Activated CD4-positive, alpha-beta T cell treated with anti-CD3 and anti-CD28 coated beads for 1 hour (primary cell): ENCODE measurements around the gene ANKMY2.

Experiments
- DNase-seq: peaks from one replicate; pipeline ENCODE4 v3.0.0-alpha.2; 2020

Gene ANKMY2

DNA sequence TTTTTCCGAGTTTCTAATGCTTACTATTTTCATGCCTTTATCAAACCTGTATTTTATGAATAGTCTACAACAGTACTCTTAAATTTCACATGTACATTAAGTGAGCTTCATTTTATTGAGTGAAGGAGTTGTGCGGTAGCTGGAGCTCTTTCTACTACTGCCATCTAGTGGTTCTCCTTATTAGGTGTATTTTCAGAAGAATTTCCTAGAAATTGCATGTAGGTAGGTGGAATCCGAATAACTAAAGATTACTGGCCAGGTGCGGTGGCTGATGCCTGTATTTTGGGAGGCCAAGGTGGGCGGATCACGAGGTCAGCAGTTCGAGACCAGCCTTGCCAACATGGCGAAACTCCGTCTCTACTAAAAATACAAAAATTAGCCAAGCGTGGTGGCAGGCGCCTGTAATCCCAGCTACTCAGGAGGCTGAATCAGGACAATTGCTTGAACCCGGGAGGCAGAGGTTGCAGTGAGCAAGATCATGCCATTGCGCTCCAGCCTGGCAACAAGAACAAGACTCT, 80.6 kb downstream of the ANKMY2 start:
- no peak for DNase-seq

DNA sequence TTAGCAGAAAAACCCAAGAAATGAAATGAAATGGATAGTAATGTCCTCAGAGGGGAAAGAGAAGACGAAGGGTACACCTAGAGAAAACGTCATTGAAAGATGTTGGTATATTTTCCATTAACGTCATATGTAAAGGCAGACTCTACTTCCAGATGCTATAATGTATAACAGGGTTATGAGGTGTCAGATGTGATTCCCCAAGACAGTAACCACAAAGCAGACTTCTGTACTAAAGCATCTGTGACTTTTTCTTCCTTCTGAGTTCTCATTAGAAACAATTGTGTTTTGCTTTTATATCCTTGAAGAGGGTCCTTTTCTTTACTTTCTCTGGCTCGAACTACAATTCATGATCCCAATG, 81.6 kb downstream of the ANKMY2 start:
- DNase-seq, result no peak

DNA sequence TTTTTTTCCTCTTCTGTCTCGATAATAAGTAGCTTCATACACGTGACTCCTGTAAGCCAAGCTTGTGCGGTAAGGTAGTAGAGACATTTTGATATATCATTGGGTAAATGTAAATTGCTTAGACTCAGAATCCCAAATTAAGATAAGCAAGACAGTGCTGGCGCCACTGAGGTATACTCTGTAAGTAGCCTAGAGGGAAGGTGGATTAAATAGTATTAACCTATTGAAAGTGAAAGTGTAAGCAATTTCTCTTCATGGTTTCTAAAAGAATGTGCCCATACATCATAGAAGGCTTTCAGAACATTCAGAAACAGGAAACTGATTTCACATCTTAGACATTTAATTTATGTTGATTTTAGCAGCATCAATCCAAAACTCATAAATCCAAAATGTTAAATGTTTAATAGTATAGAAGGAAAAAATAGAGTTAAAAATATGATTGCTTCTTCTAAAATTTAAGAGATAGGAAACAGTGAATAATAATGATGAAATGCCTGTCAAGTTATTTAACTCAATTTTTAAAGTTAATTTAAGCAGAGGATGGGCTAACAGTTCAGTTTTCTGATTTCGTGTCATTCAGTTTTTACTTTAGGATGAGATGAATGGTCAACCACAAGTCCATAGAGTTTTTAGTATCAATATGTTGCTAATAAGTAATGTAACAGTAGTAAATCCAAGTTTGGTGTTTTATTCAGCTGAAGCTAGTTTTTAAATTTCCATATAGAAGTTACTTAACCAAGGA, 82.1 kb downstream of the ANKMY2 start:
- no peak for DNase-seq

GRCh38 chr7:16562456-16563220, 82.9 kb downstream of the ANKMY2 start:
- DNase-seq, result no peak

- no peak for DNase-seq
Observed at GRCh38 chr7:16561943-16562342, 83.6 kb downstream of the ANKMY2 start.

GRCh38 chr7:16559497-16560179, 85.9 kb downstream of the ANKMY2 start:
- no peak for DNase-seq

GRCh38 chr7:16558761-16559302, 86.7 kb downstream of the ANKMY2 start:
- DNase-seq, result no peak

DNA sequence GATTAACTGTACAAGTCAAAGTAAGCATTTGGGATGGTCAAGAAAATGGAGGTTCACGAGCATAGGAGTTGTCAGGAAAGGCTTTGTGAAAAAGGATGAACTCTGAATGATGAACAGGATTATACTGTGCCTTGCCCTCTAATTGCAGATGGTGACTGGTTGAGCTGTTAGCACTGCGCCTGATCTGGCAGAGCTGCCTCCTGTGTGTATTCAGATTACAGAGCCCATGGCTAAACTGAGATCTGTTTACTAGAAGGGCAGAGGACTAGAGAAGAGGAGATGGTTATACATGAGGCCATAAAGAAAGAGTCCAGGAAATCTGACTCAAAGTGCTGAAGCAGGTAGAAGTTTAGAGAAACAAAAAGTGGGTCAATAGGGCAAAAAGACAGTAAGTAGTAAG, 89.2 kb downstream of the ANKMY2 start:
- DNase-seq, result no peak

- no peak for DNase-seq
Observed at GRCh38 chr7:16554518-16555236, 90.9 kb downstream of the ANKMY2 start.

GRCh38 chr7:16550671-16551070, 94.9 kb downstream of the ANKMY2 start:
- DNase-seq, result no peak
